Stimulated activated naive CD8-positive, alpha-beta T cell treated with anti-CD3 and anti-CD28 coated beads, Interleukin-15, Interleukin-2, amounts not matched to agents 100 U/mL and 50 U/mL, for 24 hours (primary cell): ENCODE results near the gene SCIMP.
A peak's percentile ranks its signal among the peaks of the same experiment; 100 is the strongest.
"Not testable (repeated sequence)": the region's sequence is repeated elsewhere in the genome, so short reads cannot be mapped to it uniquely, and the experiment has no call there.

ENCODE experiments used
- ATAC-seq: fragments of 150-1000 bp; cut with Tn5 transposase; one replicate; pipeline ENCODE4 v1.10.0; 2021
- DNase-seq: peaks from one replicate; pipeline ENCODE4 v3.0.0; 2021

Gene SCIMP

DNA sequence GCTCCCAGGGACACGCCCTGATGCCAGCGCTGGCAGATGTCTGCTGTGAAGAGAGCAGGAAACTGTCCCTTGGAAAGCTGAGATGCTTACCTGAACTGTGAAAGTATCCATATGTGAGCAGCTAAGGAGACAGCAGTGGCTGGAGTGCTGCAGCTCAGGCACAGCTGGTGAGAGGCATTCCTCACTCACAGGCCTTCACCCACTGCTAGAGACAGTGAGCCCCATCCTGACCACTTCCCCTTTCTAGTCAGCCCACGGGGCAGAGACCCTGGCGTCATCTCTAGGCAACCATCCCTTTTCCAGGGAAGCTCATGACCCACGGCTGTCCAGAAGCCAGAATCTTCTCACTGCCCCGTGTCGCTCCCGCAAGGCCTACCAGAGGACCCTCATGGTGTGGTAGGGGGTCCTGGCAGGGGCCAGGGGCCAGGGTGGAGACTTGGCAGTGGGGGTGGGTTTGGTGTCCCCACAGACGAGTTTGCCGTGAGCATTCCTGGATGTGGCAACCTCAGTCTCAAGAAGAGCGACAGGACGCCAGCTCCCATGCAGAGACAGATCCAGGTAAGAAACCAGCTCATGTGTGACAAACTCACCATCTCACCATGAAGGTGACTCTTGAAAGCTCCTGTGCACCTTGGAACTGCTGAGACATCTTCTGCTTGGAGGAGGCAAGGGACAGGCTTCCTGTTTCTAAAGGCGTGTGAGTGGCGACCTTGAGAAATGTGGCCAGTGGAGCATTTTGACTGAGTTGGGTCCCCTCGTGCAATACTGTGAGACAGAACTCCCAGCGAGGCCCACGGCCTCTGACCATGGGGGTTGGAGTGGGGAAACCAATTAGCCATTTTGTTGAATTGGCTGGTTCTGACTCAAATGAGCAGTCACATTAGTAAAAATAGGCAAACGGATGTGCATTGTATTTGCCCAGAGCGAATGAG, at the start of gene SCIMP:
TSS of gene SCIMP (minus strand) at position 216 of the 932 bp plus-strand sequence. CDS start at position 111, 105 bp downstream.
- ATAC-seq (no peak), DNase-seq (no peak)

DNA sequence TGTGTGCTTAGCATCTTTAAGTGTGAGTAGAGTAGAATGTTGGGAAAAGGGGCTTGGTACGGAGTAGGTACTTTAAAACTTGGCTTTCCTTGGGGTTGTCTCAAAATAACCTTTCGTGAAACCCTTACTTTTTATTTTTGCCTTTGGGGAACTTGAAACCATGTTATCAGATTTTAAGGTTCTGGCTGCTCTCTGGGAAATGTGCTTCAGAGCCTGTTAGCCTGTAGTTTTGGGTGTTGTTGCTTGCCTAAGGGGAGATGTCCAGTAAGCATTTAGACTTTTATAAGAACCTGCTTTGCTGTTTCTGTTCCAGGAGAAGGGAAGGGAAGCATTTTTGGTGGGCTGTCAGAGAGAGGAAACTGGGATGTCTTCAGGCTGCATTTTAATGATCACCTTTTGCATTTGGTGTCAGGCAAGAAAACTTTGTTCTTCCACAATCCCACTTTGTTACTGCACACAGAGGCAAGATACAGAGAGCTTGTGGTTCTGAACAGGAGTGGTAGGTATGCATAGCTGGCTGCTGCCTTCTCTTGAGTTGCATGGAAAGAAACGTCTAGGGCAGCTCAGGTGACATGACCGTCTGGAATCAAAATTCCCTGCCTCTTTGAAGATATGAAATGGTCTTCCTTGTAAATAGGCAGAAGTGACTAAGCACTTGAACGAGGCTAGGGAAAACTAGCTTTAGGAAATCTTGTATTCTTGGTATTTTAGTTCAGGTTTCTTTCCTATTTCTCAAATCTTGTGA, 49.1 kb upstream of the SCIMP start:
- no peak for DNase-seq
- no peak for ATAC-seq

DNA sequence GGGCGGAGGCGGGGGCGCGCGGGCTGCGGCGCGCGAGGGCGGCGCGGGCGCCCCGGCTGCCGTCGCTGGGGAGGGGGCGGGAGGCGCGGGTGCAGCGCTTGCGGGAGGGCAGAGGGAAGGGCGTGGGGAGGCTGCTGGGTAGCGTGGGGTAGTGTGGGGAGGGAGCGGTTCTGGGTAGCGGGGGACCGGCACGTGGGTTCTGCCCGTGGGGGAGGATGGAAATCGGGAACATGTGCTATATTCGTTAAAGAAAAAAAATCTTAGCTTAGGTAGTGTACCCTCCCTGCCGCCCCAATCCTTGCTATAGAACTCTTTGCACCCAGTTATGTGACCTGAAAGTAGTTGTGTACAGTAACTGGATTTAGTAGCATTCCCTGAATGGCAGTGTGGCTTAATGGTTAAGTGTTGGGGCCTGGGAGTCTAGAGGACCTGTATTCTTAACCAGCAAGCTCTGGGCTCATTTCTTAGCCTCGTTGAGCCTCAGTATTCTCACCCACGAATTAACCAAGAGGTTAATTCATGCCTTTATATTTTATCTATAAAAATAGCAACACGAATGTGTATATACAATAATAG, 48.1 kb upstream of the SCIMP start:
- DNase-seq (peak; percentile 52), ATAC-seq (peak; percentile 48)

DNA sequence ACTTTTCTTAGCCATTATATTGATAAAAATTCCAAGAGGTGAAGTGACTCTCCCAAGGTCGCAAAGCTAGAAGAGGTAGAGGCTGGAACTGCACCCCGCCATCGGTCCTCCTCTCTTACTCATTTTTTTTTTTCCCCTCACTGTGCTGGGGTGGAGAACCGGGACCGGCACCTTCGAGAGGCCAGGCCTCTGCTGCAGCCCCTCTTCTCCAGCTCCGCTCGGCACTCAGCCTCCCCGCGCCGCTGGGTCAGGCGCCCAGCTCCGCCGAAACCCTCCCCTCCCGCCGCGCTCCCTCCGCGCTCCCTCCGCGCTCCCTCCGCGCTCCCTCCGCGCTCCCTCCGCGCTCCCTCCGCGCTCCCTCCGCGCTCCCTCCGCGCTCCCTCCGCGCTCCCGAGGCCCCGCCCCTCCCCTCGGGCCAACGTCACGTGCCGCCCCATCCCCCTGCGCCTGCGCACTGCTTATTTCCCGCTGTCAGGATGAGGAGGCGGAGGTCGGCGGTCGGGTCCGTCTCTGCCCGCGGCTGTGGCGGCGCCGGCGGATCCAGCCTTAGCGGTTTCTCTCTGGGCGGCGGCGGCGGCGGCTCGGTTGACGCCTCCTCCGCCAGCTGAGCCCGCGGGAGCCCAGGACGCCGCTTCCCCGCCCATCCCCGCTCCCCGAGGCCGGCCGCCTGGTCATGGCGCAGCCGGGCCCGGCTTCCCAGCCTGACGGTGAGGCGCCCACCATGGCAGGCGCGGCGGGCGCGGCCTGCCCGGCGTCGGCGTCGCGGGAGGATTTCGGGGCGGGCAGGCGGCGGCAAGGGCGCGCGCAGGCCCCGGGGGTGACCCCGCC, 47.4 kb upstream of the SCIMP start, which contains the start of gene RABEP1:
TSS of gene RABEP1 (plus strand) at position 471 of the 828 bp plus-strand sequence. CDS start at position 674, 203 bp downstream.
- DNase-seq: peak; percentile 98
- peak; percentile 86 for ATAC-seq

DNA sequence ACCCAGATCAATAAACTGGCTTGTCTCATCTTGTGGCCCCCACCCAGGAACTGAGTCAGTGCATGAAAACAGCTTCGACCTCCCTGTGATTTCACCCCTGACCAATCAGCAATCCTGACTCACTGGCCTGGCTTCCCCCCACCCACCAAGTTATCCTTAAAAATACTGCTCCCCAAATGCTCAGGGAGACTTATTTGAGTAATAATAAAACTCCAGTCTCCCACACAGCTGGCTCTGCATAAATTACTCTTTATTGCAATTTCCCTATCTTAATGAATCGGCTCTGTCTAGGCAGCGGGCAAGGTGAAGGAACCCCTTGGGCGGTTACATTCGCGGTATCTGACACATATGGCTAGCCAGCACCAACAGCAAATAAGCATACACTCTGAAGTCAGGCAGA, 37.7 kb upstream of the SCIMP start:
- DNase-seq (peak; percentile 58), ATAC-seq (peak; percentile 91)

DNA sequence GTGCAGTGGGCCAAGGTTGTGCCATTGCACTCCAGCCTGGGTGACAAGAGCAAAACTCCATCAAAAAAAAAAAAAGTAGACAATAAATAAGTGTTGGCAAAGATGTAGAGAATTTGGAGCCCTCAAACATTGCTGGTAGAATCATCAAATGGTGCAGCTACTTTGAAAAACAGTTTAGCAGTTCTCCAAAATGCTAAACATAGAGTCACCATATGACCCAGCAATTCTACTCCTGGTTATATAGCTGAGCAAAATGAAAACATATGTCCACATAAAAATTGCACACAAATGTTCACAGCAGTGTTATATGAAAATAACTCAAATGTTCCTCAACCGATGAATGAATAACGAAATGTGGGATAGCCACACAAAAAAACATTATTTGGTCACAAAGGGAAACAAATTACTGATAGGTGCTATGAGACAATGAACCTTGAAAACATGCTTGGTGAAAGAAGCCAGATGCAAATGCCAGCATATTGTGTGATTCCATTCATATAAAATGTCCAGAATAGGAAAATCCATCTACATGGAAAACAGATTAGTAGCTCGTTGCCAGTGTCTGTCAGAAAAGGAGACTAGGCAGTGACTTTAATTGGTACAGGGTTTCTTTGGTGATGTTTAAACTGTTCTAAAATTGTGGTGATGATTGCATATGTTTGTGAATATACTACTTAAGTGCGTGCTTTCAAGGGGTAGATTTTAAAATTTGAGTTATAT, 34.7 kb upstream of the SCIMP start:
- no peak for ATAC-seq
- no peak for DNase-seq

DNA sequence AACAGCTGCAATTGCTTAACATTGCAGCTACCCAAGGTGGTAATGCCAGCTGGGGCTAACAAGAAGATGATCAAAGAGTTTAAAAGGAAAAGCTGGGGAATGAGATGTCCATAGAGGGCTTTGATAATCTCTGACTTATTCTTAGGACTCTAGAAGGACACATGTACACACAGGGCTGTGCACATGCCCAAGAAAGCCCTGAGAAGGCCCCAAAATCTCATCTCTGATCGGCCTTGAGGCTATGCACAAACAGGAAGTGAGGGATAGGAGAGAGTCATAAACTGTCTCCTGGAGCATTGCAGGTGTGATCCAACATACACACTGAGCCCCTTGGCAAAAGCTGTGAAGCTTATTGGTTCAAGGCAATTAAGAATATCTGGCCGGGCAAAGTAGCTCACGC, 30.2 kb upstream of the SCIMP start:
- no peak for DNase-seq
- no peak for ATAC-seq

DNA sequence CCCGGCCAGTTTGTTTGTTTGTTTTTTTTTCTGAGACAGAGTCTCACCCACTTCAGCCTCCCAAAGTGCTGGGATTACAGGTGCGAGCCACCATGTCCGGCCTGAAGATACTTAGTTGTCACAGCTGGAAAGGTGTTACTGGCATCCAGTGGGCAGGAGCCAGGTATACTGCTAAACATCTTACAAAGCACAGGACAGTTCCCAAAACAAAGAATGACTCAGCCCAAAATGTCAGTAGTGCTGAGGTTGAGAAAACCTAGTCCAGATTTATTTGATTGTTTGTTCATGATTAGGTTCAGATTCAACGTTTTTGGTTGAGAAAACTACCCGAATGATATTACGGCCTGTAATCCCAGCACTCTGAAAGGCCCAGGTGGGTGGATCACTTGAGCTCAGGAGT, 28.8 kb upstream of the SCIMP start:
- no peak for DNase-seq
- no peak for ATAC-seq

DNA sequence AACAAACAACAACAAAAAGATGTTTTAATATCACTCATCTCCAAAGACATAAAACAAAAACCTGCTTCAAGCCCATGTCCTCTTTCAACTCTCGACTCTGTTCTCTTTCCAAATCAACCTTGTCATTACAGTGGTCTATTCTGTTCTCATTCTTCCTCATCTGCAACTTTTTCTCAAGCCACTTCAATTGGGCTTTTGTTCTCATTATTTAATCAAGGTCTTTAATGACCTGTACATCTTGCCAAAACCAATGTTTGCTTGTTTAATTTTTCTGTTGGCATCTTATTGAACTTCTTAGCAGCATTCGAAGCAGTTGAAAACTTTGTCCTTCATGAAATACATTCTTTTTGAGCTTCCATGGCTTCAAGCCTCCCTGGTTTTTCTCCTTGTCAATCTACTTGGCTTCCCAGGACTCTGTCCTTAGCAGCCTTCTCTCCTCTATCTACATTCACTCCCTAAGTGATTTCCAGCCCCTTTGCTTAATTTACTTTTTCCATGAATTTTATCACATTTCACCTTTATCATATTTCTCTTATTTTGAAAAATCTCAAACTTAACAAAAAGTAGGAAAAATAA, 27.8 kb upstream of the SCIMP start:
- DNase-seq (no peak), ATAC-seq (no peak)

DNA sequence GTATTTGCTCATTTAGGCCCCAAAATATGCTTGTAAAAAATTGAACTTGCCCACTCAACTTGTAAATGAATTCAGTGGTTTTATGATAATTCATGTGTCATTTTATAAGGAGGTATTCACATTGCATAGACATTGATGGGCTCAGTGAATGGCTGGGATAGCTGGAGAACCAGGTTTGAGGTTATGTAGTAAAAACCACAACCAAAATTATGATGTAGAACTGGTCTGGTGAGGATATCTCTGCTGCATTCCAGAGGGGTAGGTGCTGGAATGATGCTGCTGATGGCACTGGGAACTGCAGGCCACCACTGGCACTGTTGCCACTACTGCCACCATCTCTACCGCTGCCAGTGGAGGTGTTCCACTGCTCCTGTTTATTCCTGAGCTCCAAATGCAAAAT, 25.9 kb upstream of the SCIMP start:
- ATAC-seq (no peak), DNase-seq (no peak)

DNA sequence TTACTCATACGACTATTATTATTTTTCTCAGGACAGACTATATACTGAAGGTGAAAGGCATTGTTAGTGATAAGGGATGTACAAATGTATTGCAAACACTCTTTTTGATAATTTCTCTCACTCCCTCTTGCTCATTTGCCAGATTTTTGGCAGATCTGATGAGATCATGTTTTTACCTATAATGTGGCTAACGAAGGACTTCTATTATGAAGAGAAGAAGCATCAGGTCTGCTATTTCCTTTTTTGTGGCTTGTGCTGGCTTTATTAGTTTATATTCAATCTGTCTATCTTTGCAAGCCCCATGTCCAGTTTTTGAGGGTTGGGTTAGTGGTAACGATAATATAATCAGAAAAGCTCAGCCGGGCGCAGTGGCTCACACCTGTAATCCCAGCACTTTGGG, 22.5 kb upstream of the SCIMP start:
- DNase-seq (no peak), ATAC-seq (no peak)

DNA sequence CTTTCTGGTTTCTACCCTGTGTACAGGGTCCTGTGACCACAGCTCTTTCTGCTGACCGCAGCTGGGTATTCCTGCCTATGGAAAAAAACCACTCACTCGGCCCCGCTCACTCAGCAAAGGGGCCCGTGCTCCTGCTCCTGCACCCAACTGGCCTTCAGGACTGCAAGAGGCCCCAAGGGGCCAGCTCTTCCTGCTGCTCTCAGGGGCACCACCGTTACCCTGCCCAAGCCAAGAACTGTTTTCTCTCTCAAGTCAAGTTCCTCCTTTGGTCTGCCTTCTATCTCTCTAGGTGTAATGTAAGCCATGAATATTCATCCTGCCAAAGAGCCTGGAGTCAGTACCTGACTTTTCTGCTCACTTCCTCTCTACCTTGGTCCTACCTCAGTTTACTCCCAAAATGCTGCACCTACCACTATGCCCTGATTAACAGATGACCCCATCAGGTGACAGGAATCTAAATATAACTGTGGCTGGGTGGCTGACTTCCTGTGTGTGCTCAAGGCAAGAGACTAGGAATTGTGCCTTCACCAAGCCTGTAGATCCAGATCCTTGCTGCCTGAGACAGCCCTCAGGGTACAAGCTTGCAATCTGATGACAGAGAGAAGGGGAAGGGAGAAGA, 20.4 kb upstream of the SCIMP start:
- DNase-seq (no peak), ATAC-seq (no peak)

DNA sequence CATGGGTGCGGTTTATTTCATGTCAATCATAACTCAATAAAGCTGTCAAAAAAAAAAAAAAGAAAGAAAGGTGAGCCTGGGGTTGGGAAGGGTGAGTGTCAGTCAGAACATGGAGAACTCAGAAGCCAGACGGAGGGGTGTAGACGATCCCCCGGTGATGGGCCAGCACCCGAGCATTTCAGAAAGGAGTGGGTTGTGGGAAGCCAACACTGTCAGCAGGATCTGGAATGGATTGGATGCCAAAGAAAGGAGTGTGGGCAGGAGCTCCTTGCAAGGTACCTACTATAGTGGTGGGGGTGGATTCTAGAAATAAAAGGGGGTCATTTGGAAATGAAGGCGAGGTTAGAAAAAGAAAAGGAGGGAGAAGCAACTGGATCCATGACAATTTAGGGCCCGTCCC, 19.8 kb upstream of the SCIMP start:
- no peak for ATAC-seq

DNA sequence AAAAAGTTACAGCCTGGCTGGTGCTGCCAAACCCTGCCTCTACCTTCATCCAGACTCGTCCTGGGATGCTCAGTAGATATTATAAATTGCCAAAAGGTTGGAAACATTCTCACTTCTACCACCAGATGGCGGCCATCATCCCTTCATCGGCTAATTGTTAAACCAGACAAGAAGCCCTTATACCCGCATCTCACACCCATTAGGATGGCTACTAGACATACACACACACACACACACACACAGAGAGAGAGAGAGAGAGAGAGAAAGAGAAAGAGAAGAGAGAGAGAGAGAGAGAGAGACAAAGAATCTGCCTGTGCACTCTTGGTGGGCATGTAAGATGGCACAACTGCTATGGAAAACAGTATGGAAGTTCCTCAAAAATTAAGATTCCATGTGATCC, 15.0 kb upstream of the SCIMP start:
- peak; percentile 64 for DNase-seq
- peak; percentile 55 for ATAC-seq

More for the DNA sequence above, 19.8 kb upstream of the SCIMP start:
- no peak for DNase-seq

DNA sequence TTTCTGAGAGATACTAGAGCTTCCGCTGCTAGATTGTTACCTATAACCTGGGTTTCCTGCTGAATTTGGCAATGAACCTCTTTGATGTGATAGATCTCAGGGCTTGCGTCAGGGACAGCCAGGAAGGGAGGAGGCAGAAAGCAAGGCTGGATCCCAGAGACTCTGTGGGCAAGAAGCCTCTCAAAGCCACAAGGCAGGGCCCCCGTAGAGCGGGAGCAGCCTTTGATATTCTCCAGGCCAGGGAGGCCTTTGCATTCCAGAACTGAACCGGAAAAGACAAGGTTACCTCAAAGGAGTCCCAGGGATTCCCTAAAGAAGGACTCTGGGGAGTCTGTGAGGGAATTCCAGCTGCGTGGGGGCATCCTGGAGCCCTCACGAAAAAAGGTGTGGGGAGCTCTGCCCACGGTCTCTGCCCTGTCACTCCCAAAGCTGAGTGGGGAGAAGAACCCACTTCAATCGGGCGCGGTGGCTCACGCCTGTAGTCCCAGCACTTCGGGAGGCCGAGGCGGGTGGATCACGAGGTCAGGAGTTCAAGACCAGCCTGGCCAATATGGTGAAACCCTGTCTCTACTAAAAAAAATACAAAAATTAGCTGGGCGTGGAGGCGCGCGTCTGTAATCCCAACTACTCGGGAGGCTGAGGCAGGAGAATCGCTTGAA, 14.3 kb upstream of the SCIMP start:
- ATAC-seq: no peak
- no peak for DNase-seq

DNA sequence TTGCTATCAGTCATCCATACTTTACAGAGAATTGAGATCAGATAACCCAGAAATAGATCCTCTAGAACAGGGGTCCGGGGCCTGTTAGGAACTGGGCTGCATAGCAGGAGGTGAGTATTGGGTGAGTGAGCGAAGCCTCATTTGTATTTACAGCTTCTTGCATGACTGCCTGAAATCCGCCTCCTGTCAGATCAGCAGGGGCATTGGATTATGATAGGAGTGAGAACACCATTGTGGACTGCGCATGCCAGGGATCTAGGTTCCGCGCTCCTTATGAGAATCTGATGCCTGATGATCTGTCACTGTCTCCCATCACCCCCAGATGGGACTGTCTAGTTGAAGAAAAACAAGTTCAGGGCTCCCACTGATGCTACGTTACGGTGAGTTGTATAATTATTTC, 13.0 kb upstream of the SCIMP start:
- ATAC-seq: no peak

DNA sequence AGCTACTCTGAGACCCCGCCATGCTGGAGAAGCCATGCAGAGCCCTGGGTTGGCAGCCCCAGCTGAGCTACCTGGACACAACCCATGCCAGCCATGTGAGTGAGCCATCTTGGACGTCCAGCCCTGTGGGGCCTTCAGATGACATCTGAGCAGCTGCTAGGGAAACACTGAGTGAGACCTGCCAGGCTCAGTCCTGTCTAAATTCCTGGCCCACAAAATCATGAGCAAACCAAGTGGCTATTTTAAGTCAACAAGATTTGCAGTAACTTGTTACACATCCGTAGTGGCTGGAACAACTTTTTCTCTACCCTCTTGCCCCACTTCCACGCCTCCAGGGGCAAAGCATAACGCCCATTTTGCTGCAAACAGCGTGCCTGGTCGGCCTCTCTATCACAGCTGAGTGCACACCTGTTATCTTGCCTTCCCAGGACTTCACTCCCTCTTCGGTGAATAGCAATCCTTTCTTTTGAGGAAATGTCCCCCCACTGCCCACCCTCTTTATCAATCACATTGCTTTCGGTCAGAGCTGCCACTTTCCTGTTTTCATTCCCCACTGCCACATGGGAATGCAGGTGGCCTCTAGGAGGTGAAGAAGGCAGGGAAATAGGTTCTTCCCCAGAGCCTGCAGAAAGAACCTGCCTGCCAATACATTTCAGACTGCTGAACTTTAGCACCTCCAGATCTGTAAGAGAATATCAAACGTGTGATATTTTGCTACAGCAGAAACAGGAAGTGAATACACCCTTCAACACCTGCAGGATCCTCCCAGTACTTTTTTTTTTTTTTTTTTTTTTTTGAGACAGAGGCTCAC, 7.4 kb upstream of the SCIMP start:
- DNase-seq: no peak
- peak; percentile 58 for ATAC-seq

More for the DNA sequence above, 13.0 kb upstream of the SCIMP start:
- no peak for DNase-seq

DNA sequence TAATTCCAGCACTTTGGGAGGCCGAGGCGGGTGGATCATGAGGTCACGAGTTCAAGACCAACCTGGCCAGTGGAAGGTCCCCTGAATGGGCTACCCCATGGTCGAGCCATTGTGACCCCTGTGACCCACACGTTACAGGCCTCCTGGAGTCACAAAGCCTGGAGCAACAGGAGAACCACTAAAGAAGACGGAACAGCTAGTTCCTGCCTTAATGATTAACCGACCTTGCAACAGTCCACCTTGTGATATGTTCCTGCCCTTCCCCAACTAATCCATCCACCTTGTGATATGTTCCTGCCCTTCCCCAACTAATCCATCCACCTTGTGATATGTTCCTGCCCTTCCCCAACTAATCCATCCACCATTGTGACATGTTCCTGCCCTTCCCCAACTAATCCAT, 5.1 kb upstream of the SCIMP start:
- DNase-seq, ATAC-seq: not testable (repeated sequence)

DNA sequence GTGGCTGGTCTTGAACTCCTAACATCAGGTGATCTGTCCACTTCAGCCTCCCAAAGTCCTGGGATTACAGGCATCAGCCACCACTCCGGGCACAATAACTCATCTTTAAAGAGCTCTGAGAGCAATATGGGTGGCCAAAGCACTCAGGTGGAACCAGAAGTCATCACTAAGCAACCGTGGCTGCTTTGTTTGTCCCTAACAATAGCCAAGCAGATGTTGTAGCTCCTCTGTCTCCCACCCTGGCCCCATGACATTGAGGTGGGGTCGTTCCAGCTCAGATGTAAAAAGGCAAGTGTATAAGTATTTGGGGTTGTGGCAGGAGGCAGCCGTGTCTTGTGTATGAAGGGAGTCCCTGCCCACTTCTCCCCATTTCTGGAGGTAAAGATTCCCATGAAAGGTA, 3.7 kb upstream of the SCIMP start:
- no peak for DNase-seq
- ATAC-seq: no peak
